Activated CD8-positive, alpha-beta T cell treated with anti-CD3 and anti-CD28 coated beads, Interleukin-2, amount 10 ng/mL, durations not matched to agents 7 days and 5 days (primary cell): ENCODE results near the gene KCND1. TPM values are rescaled to one million over a fixed set of nuclear protein-coding genes. Genes with fewer than 3 reads are reported as not detected.

ENCODE experiments used
- total RNA-seq, 2 experiments: library from RNA; stranded (reverse); gene quantifications; one replicate each; pipeline ENCODE4 v1.2.3, GENCODE V29; 2021

Gene KCND1
- total RNA-seq, 2 experiments from 2014 or later: 3.5 to 4.6 TPM

Other genes with a start within 250 kb of the KCND1 start
- not detected for gene GLOD5, start 210.1 kb downstream of the KCND1 start, total RNA-seq
- gene GATA1, start 185.3 kb downstream of the KCND1 start, total RNA-seq: not detected
- 10 to 100 TPM; 77.3 to 88.9 TPM for gene HDAC6, start 169.8 kb downstream of the KCND1 start, total RNA-seq
- not detected for gene ERAS, start 145.3 kb downstream of the KCND1 start, total RNA-seq
- gene PCSK1N, start 136.2 kb downstream of the KCND1 start, total RNA-seq: not detected
- gene TIMM17B, start 74.1 kb downstream of the KCND1 start, total RNA-seq: 10 to 100 TPM; 41.6 to 44.1 TPM
- gene PQBP1, start 73.9 kb downstream of the KCND1 start, total RNA-seq: 10 to 100 TPM; 63.9 to 70.8 TPM
- 10 to 100 TPM; 14.8 to 15.3 TPM for gene SLC35A2, start 60.2 kb downstream of the KCND1 start, total RNA-seq
- 10 to 100 TPM; 51.3 to 53.6 TPM for gene PIM2, start 52.8 kb downstream of the KCND1 start, total RNA-seq
- gene OTUD5, start 14.2 kb downstream of the KCND1 start, total RNA-seq: 10 to 100 TPM; 40.0 to 41.7 TPM
- gene GRIPAP1, start 30.4 kb upstream of the KCND1 start, total RNA-seq: 10 to 100 TPM; 81.8 to 82.7 TPM
- gene TFE3, start 71.5 kb upstream of the KCND1 start, total RNA-seq: 10 to 100 TPM; 17.6 to 18.2 TPM
- gene CCDC120, start 87.2 kb upstream of the KCND1 start, total RNA-seq: 1 to 10 TPM; 5.0 to 5.4 TPM
- gene PRAF2, start 102.2 kb upstream of the KCND1 start, total RNA-seq: 10 to 100 TPM; 19.7 to 22.6 TPM
- gene WDR45, start 108.0 kb upstream of the KCND1 start, total RNA-seq: 10 to 100 TPM; 29.1 to 29.4 TPM
- gene GPKOW, start 151.9 kb upstream of the KCND1 start, total RNA-seq: 10 to 100 TPM; 26.1 to 26.2 TPM
- gene MAGIX, start 190.9 kb upstream of the KCND1 start, total RNA-seq: 1 to 10 TPM in 1 of 2 experiments, under 1 TPM in 1; 0.97 to 1.5 TPM
- 100 to 1,000 TPM; 203 to 214 TPM for gene PLP2, start 200.1 kb upstream of the KCND1 start, total RNA-seq
- 10 to 100 TPM; 13.9 TPM for gene PRICKLE3, start 214.5 kb upstream of the KCND1 start, total RNA-seq
- gene SYP, start 228.3 kb upstream of the KCND1 start, total RNA-seq: 1 to 10 TPM; 1.1 to 2.6 TPM